ENCODE measurements around the gene SLC22A16.

SLC22A16 gene

GRCh38 chr6:110447761-110448160 is 28.7 kb downstream of the SLC22A16 start:
- DNase-seq: no peak

DNA sequence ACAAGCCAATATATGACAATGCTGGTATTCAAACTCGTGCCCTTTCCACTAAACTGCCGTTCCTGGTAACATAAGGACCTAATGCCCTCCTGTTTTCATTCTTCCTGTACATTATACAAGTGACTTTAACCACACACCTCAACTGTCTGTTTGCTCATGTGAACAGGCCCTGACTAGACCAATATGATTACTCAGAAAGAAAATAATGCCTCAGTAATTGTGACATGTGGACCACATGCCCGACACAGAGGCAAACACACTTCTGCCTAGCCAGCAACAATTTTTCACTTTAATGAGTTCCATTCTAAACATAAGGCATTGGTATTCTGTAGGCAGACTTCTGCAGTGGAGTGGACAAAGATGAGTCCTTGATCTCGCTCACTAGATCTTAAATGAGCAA is 30.0 kb downstream of the SLC22A16 start:
- DNase-seq: no peak

- DNase-seq: no peak
These were observed 36.4 kb downstream of the SLC22A16 start for GRCh38 chr6:110440026-110440425.

DNA sequence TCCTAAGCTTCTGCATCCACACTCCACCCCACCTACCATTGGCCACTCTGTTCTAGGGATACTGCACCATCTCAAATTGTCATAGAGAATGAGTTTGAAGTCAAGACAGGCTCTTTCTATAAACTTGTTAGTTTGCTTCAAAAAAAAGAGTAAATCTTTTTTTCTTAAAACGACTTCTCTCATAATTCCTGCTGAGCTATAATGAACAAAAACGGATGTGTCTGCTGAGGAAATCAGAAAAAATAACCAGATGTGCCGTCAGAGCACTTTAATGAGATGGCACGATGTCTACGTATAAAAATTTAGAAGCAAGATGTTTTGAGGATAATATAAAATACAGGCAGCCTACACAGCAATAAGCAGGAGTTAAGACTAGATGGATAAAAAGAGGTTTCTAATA is 37.1 kb downstream of the SLC22A16 start:
- no peak for DNase-seq

DNA sequence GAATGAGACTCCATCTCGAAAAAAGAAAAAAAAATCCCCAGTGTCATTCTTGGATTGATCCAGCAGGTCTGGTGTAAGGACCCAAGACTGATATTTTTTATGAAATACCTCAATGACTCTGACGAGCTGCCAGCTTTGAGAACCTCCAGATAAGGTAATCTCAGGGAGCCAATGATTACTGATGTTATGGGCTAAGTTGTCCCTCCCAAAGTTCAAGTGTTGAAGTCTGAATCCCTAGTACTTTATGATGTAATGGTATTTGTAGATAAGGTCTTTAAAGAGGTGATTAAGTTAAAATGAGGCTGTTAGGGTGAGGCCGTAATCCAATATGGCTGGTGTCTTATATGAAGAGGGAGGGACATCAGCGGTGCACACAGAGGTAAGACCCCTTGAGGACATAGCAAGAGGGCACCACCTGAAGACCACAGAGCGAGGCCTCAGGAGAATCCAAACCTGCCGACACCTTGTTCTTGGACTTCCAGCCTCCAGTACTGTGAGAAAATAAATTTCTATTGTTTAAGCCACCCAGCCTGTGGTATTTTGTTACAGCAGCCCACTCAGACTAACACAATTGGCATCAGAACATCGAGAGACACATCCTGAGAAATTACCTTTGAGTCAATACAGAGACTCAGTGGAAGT is 41.3 kb downstream of the SLC22A16 start:
- DNase-seq: no peak

DNA sequence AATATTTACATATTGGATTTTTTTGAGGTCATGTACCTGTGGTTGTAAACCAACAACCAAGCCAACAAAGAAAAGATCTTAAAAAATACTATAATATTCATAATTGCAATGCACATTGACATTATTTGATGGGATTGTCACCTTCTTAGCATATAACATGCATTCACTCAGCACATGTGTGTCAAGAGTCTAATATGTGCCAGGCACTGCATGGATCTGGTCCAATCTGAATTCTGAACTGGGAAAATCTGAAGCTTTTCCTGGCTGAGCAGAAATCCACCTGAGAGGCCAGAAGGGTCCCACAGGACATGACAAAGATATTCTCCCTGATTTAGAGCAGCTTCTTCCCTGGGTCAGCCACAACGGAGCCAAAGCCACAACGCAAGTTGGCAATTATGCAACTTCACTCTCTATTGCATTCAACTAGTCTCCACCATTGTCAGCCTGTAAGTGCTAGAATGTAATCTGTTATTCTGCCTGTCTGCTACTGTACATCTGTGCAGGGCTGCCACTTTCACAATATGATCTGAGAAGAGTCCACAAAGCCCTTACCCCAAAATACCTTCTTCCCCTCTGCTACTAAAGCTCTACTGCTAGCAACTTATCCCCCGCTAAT is 44.0 kb downstream of the SLC22A16 start:
- no peak for DNase-seq

GRCh38 chr6:110430741-110431140 is 45.7 kb downstream of the SLC22A16 start:
- no peak for DNase-seq

DNA sequence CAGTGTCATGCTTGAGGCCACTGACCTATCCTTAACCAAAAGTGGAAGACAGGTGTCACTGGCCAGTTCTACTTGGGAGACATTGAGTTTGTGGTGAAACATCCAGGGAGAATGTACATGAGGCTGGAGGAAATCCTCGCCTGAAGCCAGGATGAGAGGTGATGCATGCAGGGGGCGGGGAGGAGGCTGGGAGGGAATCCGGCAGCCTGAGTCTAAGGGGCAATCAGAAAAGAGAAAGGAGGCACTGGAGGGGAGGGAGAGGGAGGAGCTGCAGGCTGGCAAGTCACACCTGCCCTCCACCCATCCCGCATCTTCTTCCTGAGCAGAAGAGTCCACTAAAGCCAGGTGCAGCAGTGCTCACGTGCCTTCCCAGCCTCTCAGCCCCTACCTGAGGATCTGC is 46.2 kb downstream of the SLC22A16 start:
- no peak for DNase-seq

- no peak for DNase-seq
These were observed 48.3 kb downstream of the SLC22A16 start for GRCh38 chr6:110428153-110428552.

GRCh38 chr6:110425816-110426215 is 50.6 kb downstream of the SLC22A16 start:
- no peak for DNase-seq

- DNase-seq: peak; percentile 68
These were observed 54.0 kb downstream of the SLC22A16 start for GRCh38 chr6:110422444-110422822.

- no peak for DNase-seq
These were observed 54.5 kb downstream of the SLC22A16 start for GRCh38 chr6:110421749-110422443.

- DNase-seq: no peak
These were observed 57.2 kb downstream of the SLC22A16 start for GRCh38 chr6:110419028-110419739.

DNA sequence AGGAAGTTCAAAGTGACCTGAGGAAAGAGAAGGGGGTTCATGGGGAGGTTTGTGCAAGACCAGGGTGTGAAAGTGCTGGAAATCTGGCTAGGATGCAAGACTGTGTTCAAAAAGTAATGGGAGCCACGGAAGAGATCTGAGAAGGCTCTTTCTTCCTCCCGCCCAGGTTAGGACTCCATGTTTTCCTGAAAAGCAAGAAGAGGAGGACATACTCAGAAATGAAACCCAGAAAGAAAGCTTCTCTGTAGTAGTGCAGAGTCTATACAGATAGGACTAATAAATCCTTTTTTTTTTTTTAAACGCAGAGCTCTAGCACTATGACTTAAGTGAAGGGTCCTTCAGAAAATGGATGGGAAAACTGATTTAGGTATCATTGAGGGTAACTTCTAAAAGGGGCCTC is 57.8 kb downstream of the SLC22A16 start:
- no peak for DNase-seq

DNA sequence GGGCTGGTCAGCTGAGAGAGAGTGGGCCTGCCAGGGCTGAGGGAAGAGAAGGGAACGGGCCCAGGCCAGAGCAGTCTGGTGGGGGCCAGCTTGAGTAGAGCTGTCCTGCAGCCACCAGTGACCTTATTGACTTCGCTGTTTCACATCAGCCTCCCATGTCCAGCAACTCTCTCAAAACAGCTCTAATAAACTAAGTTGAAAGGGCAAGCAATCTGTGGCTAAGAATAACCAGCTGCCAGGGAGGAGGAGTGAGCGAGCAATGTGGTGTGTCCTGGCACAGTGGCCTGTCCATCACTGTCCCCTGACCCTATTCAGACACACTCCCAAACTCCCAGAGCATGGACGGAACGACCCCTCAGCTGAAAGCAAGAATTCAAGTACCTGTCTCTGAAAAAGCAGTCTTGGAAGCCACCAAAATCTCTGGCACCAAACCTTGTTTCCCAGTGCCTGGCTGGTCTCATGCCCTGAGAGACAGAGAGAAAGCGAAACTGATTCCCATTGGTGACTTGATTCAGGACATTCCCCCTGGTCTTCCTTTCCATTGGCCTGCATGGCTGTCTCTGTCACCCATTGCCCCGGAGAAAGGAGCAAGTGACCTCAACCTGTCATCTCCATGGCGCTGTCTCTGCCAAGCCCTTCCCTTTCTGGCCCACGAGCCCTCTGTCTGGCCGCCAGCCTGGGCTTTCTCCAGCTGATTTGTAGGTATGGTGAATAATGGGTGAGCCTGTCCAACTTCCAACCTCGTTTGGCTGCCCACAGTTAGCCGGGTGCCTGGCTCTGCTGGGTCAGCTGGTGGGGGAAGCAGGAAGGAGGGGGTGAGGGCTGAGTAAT is 61.1 kb downstream of the SLC22A16 start, which contains the start of gene DDO:
DDO (minus strand) TSS at position 490 of the 831 bp plus-strand sequence. CDS start 2,113 bp downstream, outside the sequence.
- DNase-seq: no peak

- DNase-seq: no peak
These were observed 61.7 kb downstream of the SLC22A16 start for GRCh38 chr6:110414669-110415068.

DNA sequence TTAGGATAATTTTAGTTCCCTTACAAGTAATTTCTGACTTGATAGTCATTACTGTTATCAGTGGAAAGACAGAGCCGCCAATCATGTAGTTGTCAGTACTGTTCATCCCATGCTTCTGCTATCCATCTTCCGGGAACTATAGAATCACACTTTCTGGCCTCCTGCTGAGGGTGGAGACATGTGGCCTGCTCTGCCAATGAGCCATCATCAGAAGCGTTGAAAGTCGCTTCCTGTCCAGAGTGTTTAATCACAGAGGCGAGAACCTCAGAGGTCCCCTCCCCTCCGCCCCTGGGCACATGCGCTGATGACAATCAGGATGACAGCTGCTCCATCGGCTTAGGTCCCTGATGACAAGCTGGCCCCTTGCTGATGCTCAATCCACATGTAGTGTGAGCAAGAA is 64.1 kb downstream of the SLC22A16 start:
- peak; percentile 48 for DNase-seq

GRCh38 chr6:110410511-110410910 is 65.9 kb downstream of the SLC22A16 start:
- no peak for DNase-seq

GRCh38 chr6:110409794-110410193 is 66.6 kb downstream of the SLC22A16 start:
- no peak for DNase-seq

DNA sequence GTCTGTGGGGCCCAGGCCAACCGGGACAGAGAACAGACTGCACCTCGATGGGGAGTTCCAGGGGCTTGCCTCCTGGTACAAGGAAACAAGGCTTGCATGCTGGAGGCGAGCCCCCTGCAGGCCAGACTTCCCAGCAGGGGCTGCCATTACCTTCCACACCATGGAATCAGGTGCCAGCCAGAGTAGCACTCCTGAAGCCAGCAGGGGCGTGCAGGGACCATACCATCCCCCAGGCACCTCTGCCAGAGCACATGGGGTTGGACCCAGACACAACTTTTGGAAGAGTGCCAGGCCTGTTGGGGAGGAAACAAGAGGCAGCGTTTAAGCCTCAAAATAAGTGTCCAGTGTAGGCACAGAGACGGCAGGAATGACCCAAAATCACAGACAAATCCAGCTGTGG is 67.5 kb downstream of the SLC22A16 start:
- no peak for DNase-seq

- DNase-seq: no peak
These were observed 71.8 kb downstream of the SLC22A16 start for GRCh38 chr6:110404607-110405006.

DNA sequence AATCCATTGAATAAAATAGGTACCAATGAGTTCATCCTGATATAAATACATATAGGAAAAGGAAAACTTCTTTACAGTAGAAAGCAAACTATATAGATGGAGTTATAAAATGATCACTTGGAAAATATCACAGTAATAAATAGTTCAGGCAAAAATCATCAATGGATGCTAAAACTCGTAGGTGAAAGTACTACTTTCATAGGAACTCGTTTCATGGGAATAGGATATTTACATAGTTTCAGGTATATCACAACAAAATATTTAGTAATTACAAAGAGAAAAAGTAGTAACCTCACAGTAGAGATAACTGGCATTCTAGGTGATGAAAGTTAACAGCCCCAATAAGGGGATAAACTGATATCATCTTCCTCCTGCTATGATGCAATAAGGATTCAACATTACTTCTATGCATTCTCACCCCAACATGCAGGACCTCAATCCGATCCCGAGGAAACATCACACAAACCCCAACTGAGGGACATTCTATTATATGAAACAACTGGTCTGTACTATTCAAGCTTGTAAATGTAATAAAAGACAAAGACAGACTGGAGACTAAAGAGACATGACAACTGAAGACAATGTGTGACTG is 74.7 kb downstream of the SLC22A16 start:
- no peak for DNase-seq

Data from fibroblast of skin of scalp (primary cell).